Stimulated activated CD8-positive, alpha-beta memory T cell treated with anti-CD3 and anti-CD28 coated beads, Interleukin-15, amount 100 ng/mL, for 24 hours (primary cell): ENCODE results near the gene DNAJA2.
"Not testable (repeated sequence)": the region's sequence is repeated elsewhere in the genome, so short reads cannot be mapped to it uniquely, and the experiment has no call there.

ENCODE experiments used
- DNase-seq: peaks from one replicate; pipeline ENCODE4 v3.0.0-alpha.2; 2020; ENCODE audit warnings: low read depth

Gene DNAJA2

DNA sequence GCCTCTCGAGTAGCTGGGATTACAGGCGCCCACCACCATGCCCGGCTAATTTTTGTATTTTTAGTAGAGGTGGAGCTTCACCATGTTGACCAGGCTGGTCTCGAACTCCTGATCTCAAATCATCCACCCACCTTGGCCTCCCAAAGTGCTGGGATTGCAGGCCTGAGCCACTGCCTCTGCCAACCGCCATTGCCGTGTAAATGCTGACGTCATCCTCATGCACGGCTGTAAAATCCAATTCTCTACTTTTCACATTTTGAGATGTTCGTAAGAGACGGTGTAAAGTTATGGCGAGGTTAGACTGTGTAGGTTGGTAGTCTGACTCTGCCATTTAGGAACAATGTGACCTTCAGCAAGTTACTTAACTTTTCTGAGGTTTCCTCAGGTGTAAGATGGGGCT, 1.7 kb upstream of the DNAJA2 start:
- DNase-seq = no peak

GRCh38 chr16:46974352-46974751, 878 bp upstream of the DNAJA2 start:
- DNase-seq = no peak

DNA sequence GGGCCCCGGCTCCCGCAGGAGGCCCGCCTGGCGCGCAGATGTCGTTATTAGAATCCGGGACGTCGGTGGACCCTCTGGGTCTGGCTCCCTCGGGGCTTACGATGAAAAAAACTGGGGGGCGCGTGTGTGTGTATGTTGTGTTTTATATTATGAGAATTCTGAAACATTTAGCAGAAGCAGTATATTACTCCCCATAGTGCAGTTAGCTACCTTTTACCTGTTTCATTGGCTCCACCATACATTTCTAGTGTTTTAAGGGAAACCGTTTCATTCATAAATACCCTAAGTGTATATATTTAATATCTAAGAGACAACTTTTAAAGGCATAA, 486 bp upstream of the DNAJA2 start:
- DNase-seq = no peak

DNA sequence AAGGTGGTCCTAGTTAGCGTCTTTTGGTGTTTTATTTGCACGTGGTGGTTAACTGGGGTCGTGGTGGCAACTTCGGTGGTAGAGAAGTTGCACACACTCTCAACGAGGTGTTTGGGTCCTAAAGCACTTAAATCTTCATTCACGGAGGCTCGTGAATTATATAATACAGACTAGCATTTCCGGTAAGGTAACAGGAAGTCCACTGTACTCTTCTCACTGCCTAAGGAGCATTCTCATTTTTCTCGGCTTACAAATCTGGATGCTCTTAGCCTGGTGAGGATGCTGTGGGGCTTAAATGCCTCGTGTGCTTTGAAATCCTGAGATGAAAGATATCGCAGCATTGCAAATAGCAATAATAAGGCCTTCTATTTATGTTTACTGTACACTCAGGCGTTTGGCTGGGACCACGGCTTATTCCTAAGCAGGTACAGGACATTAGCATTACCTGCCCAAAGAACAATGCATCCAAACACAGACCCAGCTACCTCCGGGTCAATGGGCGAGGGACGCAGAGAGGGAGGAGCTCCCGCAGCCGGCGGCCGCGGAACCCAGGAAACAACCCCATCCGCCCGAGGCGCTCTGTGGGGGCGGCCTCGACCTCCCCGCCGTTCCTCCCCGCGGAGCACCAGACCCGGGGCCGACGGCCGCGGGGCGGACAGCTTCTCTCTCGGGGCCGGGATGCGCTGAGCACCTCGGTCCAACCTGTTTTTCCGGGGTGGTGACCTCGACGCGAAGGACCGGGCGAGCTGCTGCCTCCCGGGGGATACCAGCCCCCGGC, 856 bp downstream of the DNAJA2 start:
- peak; percentile 27 for DNase-seq

- no peak for DNase-seq
These were observed 2.2 kb downstream of the DNAJA2 start for GRCh38 chr16:46971271-46971670.

DNA sequence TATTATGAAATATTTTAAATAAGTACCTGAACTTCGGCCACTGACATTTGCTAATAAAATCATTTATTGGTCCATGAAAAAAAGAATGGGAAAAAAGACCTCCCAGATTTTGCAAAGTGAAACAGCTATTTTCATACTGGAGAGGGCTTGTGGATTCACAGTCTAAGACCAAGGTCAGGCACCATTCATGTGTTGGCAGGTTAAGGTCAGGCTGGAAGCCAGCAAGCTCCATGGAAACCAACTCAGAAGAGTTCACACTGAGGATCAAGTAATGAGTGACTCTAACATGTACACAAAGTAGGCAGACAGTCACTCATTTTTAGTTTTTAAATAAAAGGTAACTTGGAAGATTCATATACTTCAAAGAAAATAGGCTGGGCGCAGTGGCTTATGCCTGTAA, 3.4 kb downstream of the DNAJA2 start:
- no peak for DNase-seq

- DNase-seq = no peak
These were observed 5.4 kb downstream of the DNAJA2 start for GRCh38 chr16:46968063-46968435.

- DNase-seq = no peak
These were observed 10.8 kb downstream of the DNAJA2 start for GRCh38 chr16:46962629-46963028.

DNA sequence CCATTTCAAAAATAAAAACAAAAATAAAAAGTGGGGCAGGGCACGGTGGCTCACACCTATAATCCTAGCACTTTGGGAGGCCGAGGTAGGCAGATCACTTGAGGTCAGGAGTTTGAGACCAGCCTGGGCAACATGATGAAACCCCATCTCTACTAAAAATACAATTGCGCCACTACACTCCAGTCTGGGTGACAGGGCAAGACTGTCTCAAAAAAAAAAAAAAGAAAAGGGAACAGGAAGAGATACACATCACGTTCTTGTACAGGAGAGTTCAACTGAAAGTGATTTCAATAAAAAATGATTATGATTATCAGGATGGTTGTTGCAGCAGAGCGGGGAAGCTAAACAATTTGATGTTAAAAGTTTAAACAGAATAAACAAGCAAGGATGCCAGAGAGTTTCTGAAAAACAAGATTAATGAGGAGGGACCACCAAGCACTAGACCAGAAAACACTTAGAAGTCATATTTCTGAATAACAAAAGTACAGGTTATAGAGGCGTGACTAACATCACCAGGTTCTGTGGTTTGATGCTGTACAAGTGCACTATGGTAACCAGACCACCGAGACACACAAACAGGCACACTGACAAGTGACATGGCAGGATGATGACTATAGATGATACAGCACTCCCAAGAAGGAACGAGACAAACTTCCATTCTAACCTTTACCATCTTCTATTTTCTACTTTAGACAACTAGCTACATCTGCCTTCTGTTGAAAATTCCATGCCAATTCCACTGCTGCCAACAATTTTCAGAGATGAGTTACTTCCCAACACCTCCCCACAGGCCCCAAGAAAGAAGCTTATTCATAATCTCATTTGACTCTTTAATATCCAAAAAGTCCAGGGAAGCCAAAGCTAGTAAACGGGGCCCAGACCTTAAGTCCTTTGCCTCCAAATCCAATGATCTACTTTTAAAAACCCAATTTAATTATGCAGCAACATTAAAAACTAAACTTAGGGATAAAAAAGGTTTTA, 11.8 kb downstream of the DNAJA2 start:
- DNase-seq = no peak

DNA sequence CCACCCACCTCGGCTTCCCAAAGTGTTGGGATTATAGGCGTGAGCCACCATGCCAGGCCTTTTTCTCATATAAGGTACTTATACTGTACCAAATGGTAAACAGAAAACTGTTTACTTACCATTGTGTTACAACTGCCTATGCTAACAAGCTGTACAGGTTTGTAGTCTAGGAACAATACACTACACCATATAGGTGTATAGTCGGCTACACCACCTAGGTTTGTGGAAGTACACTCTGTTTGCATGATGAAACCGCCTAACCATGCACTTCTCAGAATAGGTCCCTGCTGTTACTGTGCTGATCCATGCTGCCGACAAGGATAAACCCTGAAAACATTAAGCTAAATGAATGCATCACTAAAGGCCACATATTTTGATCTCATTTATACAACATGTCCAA, 18.9 kb downstream of the DNAJA2 start:
- no peak for DNase-seq

- DNase-seq = no peak
These were observed 23.5 kb downstream of the DNAJA2 start for GRCh38 chr16:46950009-46950408.

GRCh38 chr16:46949241-46949892, 24.1 kb downstream of the DNAJA2 start:
- DNase-seq = no peak

DNA sequence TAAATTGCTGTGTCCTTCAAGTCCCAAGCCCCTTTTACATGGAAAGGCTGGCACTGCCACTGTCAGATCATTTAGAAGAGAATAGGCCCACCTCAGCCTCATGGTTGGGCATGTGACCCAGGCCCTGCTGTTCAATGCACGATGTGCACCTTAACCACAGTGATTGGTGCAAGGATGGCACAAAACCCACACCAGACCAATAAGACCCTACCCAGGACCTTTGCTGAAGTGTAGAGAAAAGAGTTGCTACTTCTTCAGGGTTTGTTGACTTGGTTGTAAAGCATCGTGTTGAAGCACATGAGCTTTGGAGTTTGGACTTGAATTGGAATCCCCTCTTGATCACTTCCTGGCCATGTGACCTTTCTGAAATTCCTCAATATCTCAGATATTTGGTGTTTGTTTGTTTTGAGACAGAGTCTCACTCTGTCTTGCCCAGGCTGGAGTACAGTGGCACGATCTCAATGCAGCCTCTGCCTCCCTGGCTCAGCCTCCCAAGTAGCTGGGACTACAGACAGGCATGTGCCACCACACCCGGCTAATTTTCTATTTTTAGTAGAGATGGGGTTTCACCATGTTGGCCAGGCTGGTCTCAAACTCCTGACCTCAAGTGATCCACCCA, 24.8 kb downstream of the DNAJA2 start:
- DNase-seq = no peak

DNA sequence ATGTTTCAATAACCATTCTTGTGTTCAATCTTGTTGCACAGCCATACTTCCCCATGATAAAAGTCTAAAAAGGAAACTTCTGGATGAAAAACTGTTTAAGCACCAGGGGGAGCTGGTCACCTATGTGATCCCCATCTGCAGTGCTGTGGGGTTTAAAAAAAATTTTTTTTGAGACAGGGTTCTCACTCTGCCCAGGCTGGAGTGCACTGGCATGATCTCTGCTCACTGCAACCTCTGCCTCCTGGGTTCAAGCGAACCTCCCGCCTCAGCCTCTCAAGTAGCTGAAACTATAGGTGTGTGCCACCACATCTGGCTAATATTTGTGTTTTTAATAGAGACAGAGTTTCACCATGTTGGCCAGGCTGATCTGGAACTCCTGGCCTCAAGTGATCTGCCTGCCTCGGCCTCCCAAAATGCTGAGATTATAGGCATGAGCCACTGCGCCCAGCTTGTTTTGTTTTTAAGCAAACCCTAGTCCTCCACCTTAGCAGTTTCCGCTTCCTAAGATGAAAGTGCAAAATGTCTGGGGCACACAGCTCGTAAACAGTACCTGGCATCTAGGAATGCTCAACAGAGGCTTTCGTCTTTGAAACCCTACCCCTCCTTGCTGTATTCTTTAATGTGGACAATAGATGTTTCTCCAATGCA, 25.4 kb downstream of the DNAJA2 start:
- no peak for DNase-seq

GRCh38 chr16:46944713-46945112, 28.8 kb downstream of the DNAJA2 start:
- not testable (repeated sequence) for DNase-seq

- DNase-seq = no peak
These were observed 35.9 kb downstream of the DNAJA2 start for GRCh38 chr16:46937536-46937935.

- DNase-seq = no peak
These were observed 40.7 kb downstream of the DNAJA2 start for GRCh38 chr16:46932802-46933201.

DNA sequence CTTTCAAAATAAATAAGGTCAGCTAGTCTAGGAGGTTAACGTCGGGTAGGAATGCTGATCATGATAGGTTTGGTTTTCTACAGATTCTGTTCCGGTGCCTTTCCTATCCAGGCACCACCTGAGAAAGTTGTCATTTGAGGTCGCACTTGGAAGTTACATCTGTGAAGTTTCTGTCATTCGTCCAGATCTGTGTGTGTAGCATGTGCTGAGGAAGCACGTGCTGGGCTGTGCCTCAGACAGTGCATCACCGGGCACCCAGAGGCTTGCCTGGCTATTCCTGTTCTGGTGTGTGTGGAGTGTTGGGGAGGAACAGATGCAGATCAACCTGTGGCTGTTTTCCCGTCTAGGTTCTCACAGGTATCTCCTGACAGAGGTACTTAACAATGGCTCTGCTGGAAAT, 42.6 kb downstream of the DNAJA2 start:
- DNase-seq = no peak

DNA sequence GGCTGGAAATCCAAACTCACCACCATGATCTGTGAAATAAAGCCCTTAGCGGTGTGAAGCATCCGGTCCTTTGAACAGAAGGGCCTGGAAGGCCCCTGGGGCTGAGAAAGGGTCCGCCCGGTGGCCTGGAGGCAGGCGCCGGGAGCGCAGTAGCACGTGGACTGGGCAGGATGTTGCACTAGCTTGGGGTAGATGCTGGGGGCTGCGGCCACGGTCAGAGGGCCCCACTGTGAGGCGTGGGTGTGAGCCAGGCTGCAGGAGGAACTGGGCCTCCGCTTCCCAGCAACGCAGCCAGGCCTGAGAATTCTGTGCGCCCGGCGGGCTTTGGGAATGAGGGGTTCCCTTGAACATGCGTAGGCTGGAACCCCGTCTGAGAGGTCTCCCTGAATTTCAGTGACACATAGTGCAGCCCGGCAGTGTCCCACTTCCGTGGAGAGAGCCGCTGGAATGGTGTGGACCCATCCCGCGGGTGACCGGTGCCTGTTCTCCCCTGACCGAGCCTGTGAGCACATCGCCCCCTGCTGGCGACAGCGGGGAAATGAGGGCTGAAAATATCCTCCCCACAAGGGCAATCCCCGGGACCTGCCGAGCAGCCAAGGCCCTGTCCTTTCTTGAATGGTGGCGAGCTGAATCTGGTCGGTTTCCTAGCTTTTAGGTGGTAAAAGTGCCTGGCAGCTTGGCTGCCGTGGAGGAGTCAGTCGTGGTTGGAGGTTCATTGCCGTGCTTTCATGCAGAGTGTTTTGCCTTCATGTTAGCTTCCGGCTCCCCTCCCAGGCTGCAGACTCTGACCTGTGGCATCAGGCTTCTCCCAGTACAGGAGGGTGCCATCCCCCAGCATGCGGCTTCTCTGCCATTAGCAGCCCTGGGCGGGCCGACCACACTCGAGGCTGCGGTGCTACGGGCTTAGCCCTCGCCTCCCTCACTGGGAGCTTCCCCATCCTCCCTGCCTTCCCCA, 43.8 kb downstream of the DNAJA2 start:
- DNase-seq = peak; percentile 44

DNA sequence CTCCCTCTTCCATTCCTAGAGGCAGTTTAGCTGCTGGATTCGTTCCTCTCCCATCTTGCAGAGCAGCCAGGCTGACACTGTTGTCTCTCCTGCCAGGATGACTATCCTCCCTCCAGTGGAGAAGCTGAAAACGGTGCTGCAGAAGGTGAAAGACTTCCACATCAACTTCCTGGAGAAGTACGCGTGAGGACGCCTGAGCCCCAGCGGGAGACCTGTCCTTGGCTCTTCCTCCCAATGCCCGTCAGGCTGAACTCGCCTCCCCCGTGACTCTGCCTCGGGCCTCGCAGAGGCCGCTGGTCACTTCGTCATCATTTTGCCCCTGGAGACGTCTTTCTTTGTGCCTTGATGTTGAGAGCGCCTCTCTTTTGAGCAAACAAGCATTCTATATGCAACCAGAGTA, 44.7 kb downstream of the DNAJA2 start:
- no peak for DNase-seq

- DNase-seq = no peak
These were observed 46.2 kb downstream of the DNAJA2 start for GRCh38 chr16:46927273-46927672.
